Fibroblast of the aortic adventitia (primary cell): Measurements from ENCODE around the gene IVNS1ABP. TPM values are rescaled to one million over a fixed set of nuclear protein-coding genes. Genes with fewer than 3 reads are reported as not detected.

Experiments
- DNase-seq: peaks from one replicate; pipeline ENCODE4 v3.0.0-alpha.2; 2010; ENCODE audit warnings: low read depth
- H3K4me3 ChIP-seq: 2 replicates; pipeline ENCODE4 v1.5.1; 2011; ENCODE audit warnings: low read depth, mild to moderate bottlenecking, control low read depth, low read length, moderate library complexity
- small RNA-seq: library from RNA; depleted of rRNA; stranded (forward); fragments of <200 nt; gene quantifications from one replicate; pipeline ENCODE3, GENCODE V24; 2012
- total RNA-seq: library from RNA; depleted of rRNA; stranded (reverse); fragments of >200 nt; gene quantifications from 2 replicates; pipeline ENCODE4 v1.2.3, GENCODE V29; 2012; ENCODE audit warnings: low replicate concordance
- TF ChIP-seq, protein P1 (sequence below): IDR thresholded peaks from 2 replicates; pipeline ENCODE4 v1.5.1; 2011; ENCODE audit warnings: mild to moderate bottlenecking, low read length, control low read depth, inconsistent platforms; ENCODE audit not compliant: insufficient read depth

IVNS1ABP gene
- total RNA-seq, 1 donor: 49.3 TPM

DNA sequence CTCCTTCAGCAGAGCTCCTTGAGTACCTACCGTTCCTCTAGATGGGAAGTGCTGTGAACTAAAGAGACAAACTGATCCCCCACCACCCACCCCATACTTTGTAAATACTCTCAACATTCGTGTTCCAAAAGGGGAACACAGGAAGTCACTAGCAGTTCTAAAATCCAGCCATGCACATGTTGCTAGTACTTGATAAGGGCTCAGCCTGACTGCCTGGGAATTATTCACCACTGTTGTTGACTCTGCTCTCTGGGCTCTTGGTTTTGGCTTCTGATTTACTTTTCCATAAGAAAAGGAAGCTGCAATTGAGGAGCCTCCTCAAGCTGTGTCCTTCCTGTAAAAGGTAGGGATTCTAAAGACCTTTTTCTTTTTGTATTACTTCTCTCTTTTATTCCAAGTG, 67.5 kb downstream of the IVNS1ABP start:
- TF ChIP-seq, protein P1, sequence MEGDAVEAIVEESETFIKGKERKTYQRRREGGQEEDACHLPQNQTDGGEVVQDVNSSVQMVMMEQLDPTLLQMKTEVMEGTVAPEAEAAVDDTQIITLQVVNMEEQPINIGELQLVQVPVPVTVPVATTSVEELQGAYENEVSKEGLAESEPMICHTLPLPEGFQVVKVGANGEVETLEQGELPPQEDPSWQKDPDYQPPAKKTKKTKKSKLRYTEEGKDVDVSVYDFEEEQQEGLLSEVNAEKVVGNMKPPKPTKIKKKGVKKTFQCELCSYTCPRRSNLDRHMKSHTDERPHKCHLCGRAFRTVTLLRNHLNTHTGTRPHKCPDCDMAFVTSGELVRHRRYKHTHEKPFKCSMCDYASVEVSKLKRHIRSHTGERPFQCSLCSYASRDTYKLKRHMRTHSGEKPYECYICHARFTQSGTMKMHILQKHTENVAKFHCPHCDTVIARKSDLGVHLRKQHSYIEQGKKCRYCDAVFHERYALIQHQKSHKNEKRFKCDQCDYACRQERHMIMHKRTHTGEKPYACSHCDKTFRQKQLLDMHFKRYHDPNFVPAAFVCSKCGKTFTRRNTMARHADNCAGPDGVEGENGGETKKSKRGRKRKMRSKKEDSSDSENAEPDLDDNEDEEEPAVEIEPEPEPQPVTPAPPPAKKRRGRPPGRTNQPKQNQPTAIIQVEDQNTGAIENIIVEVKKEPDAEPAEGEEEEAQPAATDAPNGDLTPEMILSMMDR: no peak

More for the DNA sequence above, 67.5 kb downstream of the IVNS1ABP start:
- no peak for DNase-seq
- H3K4me3 ChIP-seq: no peak overlapping the region

Small RNA genes within 50 kb of the gene (small RNA-seq; reads per million reads assigned to genes)
- not detected for gene RF00019

Other genes starting within 250 kb of the IVNS1ABP start
- 16.7 and 22.6 TPM in 2 replicates for gene TRMT1L, start 160.3 kb downstream of the IVNS1ABP start, total RNA-seq
- 8.1 and 9.2 TPM in 2 replicates for gene SWT1, start 160.1 kb downstream of the IVNS1ABP start, total RNA-seq